Globus pallidus (tissue), 1 donor: Measurements from ENCODE around the gene CSNK1G1.

Source experiments
- DNase-seq: peaks from one replicate; pipeline ENCODE4 v3.0.0-alpha.2; 2015; ENCODE audit warnings: low spot score

Gene CSNK1G1

DNA sequence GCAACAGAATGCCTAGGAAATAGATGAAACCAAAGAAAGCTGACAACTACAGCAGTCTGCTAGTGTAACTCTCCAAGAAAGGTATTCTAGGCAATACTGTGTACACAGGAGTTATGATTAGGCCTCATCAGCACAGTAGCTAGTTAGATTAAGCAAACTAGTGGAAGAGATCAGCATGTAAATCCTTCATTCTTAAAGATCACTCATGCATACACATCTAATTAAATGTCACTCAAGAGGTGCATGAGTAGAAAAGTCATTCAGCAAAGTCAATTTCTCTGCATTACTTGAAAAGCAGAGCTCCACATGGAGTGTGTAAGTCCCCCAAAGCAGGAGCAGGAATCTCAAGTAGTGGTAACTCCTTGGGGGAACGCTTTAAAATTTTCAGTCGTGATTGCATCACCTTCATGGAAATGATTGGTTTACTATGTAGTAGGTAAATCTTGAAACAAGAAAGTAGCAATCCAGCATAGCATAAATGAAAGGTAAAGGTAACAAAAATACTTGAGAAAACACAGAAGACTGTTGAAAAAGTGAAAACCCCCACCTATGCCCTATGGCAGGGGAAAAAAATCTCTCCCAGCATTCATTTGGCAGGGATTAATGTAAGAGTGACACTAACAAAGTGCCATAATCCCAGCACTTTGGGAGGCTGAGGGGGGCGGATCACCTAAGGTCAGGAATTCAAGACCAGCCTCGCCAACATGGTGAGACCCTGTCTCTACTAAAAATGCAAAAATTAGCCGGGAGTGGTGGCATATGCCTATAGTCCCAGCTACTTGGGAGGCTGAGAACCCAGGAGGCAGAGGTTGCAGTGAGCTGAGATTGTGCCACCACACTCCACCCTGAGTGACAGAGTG is 163.8 kb downstream of the CSNK1G1 start:
- DNase-seq = no peak

GRCh38 chr15:64187396-64188191 is 168.4 kb downstream of the CSNK1G1 start:
- DNase-seq = no peak

- DNase-seq = no peak
These were observed 170.6 kb downstream of the CSNK1G1 start for GRCh38 chr15:64185146-64185911.

GRCh38 chr15:64182859-64183370 is 173.1 kb downstream of the CSNK1G1 start:
- DNase-seq = no peak

GRCh38 chr15:64180235-64180824 is 175.6 kb downstream of the CSNK1G1 start:
- DNase-seq = no peak

DNA sequence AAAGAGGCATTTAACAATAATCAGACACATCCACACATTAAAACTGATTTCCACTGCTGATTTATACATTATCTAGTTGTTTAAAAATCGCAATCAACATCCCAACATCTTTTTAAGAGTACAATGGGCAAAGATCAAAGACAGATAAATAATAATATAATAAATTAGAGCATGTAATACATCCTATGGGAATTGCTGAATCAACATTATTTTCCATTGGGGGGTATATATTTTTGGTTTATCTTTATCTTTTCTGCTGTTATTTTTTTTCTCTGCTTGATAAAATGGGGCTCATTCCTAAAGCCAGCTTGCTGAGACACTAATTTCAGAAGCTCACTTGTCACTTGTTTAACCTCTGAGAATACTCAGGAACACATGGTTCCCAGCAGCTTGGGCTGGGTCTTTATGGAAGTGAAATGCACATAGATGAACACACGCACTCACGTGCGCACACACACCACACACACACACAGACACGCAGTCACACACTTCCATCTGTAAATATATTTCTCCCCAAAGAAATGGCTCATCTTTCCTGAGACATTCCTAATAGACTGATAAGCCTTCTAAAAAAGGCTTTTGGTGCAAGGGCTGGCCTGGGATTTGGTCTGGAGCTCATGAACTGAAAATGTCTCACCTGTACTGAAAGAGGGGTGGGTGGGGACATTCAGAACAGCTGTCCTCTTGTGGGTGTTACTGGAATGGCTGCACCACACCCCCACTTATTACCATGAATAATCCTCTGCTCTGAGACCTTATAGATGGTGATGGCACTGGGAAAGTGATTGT is 189.7 kb downstream of the CSNK1G1 start:
- DNase-seq = no peak

- DNase-seq = no peak
These were observed 191.5 kb downstream of the CSNK1G1 start for GRCh38 chr15:64164436-64164835.

- no peak for DNase-seq
These were observed 192.2 kb downstream of the CSNK1G1 start for GRCh38 chr15:64163659-64164362.

DNA sequence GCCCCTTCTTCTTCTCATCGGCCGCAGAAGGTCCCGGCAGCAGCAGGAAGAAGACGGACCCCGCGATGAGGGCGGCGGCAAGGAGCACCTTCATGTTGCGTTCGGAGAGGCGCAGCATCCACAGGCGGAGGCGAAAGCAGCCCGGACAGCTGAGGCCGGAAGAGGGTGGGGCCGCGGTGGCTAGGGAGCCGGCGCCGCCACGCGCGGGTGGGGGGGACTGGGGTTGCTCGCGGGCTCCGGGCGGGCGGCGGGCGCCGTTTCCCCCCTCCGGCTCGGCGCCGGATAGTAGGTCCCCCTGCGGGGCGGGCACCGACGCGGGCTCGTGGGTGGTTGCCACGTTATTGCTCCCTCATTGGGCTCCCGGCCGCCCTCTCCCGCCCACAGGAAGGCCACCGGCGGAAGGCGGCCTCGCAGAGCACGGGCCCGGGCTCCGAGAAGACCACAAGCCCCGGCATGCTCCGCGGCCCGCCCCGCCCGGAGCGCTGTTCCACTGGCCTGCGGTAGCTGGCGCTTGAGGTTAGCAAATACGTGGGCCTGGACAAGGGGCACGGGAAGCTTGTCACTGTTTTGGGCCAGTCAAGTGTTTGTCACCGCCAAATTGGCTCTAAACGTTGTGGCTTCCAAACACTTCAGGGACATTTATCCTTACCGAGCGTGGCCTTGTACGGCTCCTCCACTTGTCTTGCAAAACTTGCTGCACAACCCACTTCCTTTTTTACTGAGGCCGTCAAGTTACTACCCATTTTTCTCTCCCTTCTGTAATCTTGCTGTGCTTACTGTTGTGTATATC is 192.9 kb downstream of the CSNK1G1 start, which contains the start of gene PPIB:
Gene PPIB, minus strand, starts transcription at position 154 of the 790 bp plus-strand sequence. Its CDS starts 36 bp downstream, at position 118.
- DNase-seq = peak; percentile 98

DNA sequence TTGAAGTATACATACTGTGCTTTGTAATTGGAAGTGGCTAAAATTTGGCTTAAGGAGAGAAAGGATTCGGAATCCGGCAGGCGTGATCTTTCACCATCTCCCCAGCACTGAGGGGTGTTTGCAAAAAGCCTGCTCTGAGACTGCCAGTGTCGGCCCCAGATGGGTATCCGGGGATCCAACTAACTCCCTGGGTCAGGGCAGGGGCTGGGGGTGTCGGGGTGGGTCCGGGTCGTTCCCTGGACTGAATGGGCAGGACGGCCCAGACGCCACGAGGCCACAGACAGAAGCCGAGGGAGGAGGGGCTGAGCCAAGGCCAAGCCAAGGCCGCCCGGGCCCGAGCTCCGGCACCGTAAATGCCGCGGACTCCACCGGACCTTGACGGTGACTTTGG is 193.5 kb downstream of the CSNK1G1 start:
- no peak for DNase-seq

GRCh38 chr15:64161688-64162477 is 194.1 kb downstream of the CSNK1G1 start:
- DNase-seq = no peak

DNA sequence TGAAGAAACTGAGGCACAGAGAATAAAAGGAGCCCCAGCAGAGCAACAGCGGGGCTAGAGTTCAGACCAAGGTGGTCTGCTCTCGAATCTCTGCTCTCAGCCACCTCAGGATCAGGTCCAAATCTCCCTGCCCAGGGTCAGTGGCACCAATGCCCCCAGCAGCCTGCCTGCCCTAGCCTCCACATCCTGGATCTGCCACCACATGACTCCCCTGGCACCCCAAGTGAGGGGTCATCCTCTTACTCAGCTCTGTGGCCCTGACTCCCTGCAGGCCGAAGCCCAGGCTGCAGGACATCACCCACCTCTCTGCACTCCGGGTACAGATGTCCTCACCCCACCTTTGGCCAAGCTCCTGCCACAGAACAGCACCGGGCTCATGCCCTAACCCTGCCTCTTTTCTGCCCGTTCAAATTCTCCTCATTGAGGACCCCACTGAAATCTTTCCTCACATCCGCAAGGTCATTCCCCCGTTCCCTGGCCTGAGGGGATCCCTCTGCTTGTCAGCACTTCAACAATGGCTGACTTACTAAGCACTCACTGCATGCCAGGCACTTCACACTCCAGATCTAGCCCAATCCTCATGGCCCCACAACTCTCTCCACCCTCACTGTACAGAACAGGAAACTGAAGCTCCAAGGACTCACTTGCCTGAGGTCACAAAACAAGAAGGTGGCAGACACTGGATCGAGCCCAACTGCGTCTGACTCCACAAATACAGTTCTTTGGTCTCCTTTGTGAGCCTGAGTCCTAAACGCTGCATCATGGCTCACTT is 197.4 kb downstream of the CSNK1G1 start:
- DNase-seq = no peak

DNA sequence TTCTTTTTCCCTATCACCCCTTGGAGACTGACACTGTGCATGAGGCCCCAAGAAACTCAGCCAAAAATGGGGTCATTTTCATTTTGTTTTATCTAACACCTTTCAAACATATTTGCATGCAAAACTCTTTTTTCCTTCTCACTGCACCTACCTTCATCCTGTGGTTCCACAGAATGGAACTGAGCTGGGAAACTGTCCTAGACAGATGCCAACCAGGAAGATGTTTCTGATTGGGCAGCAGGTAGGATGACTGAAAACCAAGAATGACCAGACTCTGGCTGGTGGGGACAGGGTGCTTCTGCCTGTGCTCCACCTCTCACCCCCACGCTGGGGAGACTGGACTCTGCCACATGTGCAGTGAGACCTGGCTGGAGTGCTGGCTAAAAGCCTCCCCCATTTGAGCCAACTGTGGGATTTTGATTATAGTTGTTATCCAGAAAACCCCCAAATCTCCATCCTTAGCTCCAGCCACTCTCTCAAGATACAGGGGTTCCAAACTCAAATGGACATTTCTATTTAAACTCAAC is 198.3 kb downstream of the CSNK1G1 start:
- no peak for DNase-seq

DNA sequence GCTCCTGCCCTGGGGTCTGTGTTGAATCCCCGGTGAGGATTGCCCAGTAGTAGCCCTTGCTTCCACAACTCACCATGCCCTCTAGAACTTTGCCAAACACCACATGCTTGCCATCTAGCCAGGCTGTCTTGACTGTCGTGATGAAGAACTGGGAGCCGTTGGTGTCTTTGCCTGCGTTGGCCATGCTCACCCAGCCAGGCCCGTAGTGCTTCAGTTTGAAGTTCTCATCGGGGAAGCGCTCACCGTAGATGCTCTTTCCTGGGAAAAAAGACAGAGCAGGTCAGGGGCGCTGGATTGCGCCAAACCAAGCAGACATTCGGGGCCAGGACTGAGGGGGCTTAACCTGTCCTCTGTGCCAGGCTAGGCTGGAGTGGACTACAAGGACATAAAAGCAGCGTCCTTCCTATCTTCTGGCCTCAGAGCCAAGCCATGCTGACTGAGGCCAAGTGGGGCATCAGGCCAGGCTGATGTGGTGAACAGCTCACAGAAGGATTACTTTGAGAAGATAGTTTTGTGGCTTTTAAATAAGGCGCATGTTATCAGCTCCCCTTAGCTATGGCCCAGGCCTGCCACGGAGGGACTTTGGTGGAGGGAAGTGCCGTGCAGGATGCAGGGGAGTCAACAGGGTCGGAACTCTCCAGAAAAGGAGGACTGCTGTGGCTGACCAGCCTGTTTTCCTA is 199.2 kb downstream of the CSNK1G1 start:
- no peak for DNase-seq

DNA sequence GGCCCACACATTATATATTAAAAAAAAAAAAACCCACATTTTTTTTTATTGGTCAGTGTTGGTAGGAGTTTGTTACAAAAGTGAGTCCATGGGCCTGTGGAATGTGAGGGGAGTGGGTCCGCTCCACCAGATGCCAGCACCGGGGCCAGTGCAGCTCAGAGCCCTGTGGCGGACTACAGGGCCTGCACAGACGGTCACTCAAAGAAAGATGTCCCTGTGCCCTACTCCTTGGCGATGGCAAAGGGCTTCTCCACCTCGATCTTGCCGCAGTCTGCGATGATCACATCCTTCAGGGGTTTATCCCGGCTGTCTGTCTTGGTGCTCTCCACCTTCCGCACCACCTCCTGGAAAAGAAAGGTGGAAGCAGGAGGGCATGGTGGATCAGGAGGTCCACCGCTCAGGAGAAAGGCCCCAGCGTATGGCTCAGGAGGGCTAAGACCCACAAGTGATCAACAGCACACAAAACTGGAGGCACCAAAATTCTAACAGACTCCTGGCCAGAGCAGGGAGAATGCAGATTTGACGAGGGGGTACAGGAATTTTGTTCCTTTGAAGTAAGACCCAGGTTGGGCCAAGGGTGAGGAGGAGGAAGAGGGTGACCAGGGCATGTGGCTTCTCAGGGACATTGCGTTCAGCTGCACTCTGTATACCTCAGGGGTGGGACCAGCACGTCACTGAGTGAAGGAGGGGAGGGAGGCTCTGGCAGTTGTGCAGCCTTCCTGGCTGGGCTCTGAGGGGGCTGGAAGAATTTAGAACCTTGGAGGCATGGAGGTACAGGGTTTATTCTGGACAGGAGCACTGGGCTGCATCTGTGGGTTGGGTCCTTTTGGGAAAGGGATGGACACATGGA is 199.9 kb downstream of the CSNK1G1 start:
- no peak for DNase-seq
